RWPE2 (cell line): Measurements from ENCODE around the gene KRT9.

Experiments
- ATAC-seq: fragments of 200-7000 bp; cut with Tn5 transposase; 3 replicates; pipeline ENCODE4 v1.9.1; 2021; ENCODE audit warnings: low read depth
- DNase-seq: peaks from one replicate; pipeline ENCODE4 v3.0.0-alpha.2; 2020; ENCODE audit warnings: low spot score
- H3K27ac ChIP-seq: fragments of 450-650 bp; 2 replicates; pipeline ENCODE4 v1.5.1; 2017; ENCODE audit warnings: mild to moderate bottlenecking; ENCODE audit not compliant: poor library complexity, severe bottlenecking
- H3K27me3 ChIP-seq: fragments of 250-450 bp; sonication (Bioruptor Pico); 2 replicates; pipeline ENCODE4 v1.5.1; 2021; ENCODE audit warnings: mild to moderate bottlenecking, moderate library complexity; ENCODE audit not compliant: insufficient read depth, poor library complexity, severe bottlenecking
- H3K36me3 ChIP-seq: fragments of 250-450 bp; sonication (Bioruptor Pico); 2 replicates; pipeline ENCODE4 v1.5.1; 2020; ENCODE audit warnings: low read depth, mild to moderate bottlenecking, moderate library complexity
- H3K4me1 ChIP-seq: fragments of 250-450 bp; sonication (Bioruptor Pico); 2 replicates; pipeline ENCODE4 v1.5.1; 2021; ENCODE audit warnings: mild to moderate bottlenecking, moderate library complexity; ENCODE audit not compliant: insufficient read depth, poor library complexity, severe bottlenecking
- H3K4me3 ChIP-seq: fragments of 250-450 bp; sonication (Bioruptor Pico); 2 replicates; pipeline ENCODE4 v1.5.1; 2021; ENCODE audit warnings: mild to moderate bottlenecking, moderate library complexity; ENCODE audit not compliant: severe bottlenecking
- H3K9me3 ChIP-seq: fragments of 250-450 bp; sonication (Bioruptor Pico); 2 replicates; pipeline ENCODE4 v1.5.1; 2021; ENCODE audit warnings: mild to moderate bottlenecking, moderate library complexity; ENCODE audit not compliant: severe bottlenecking
- CTCF ChIP-seq: fragments of 450-650 bp; IDR thresholded peaks from one replicate; pipeline ENCODE4 v1.5.1; 2017; ENCODE audit warnings: mild to moderate bottlenecking, moderate library complexity; ENCODE audit not compliant: poor library complexity, severe bottlenecking

The KRT9 gene

GRCh38 chr17:41518031-41518430 is 53.8 kb downstream of the KRT9 start:
- no peak for TF ChIP-seq CTCF
- Histone ChIP-seq H3K9me3 (no peaks in the 10 kb centered on the region), H3K36me3 (no peaks in the 10 kb centered on the region), H3K27me3 (no peaks in the 10 kb centered on the region), H3K4me1 (peaks cover 56% of the 10 kb centered on the region), H3K4me3 (no peak overlapping the region), H3K27ac (peak overlapping the region; percentile 79)
- DNase-seq (no peak), ATAC-seq (no peak)

DNA sequence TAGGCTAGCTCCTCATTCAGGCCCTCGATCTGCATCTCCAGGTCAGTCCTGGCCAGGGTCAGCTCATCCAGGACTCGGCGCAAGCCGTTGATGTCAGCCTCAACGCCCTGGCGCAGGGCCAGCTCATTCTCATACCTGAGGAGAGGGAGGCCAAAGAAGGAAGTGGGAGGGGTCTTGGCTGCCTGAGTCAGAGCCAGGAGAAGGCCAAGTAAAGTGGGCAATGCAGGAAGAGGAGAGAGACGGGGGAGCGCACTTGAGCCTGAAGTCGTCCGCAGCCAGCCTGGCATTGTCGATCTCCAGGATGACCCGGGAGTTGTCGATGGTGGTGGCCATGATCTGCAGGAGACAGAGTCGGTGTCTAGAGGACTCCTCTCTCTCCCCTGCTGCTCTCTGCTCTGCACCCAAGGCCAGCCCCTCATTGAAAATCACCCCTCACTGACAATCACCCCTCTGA is 55.0 kb downstream of the KRT9 start:
- DNase-seq (no peak), ATAC-seq (no peak)
- TF ChIP-seq CTCF: no peak
- H3K27me3 ChIP-seq: no peaks in the 10 kb centered on the region
- H3K9me3 ChIP-seq: no peaks in the 10 kb centered on the region
- no peak overlapping the region for H3K27ac ChIP-seq
- H3K4me1 ChIP-seq: peaks cover 44% of the 10 kb centered on the region
- H3K36me3 ChIP-seq: no peaks in the 10 kb centered on the region
- H3K4me3 ChIP-seq: no peak overlapping the region

DNA sequence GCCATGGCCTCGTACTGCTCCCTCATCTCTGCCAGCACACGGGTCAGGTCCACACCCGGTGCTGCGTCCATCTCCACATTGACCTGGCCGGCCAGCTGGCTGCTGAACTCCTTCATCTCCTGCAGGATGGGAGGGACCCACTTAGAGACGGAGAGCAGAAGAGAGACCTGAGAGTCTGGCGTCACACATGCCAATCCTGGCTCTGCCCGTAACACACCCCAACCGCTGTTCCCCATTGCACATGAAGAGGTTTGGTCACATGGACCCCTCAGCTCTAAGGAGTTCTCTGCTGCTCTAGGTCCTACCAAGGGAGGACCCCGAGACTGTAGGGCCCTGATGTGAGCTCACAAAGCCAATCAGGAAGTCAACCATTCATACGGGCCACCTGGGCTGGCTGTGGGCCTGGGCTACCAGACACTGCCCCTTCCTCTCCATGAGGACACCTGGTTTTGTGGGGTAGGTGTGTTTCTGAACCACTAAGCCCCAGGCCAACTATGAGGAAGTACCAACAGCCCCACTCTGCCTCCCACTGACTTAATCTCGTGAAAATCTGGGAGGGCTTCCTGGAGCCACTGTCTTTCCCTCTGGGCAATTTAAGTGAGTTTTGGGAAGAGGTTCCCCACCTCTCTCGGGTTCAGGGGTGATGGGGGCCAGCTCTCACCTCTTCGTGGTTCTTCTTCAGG is 55.6 kb downstream of the KRT9 start:
- DNase-seq (no peak), ATAC-seq (no peak)
- H3K9me3 ChIP-seq: no peaks in the 10 kb centered on the region
- no peaks in the 10 kb centered on the region for H3K27me3 ChIP-seq
- H3K4me3 ChIP-seq: no peak overlapping the region
- H3K36me3 ChIP-seq: no peaks in the 10 kb centered on the region
- no peak for TF ChIP-seq CTCF
- peaks cover 39% of the 10 kb centered on the region for H3K4me1 ChIP-seq
- H3K27ac ChIP-seq: no peak overlapping the region
